IMR-90 (cell line): ENCODE results near the gene OR52A5. TPM values are rescaled to one million over a fixed set of nuclear protein-coding genes. Genes with fewer than 3 reads are reported as not detected.

ENCODE experiments used
- ATAC-seq: fragments of 200-7000 bp; cut with Tn5 transposase; 2 replicates; pipeline ENCODE4 v1.9.1; 2020; ENCODE audit warnings: low read depth, mild to moderate bottlenecking, moderate library complexity
- BruUV-seq: library from RNA; stranded (reverse); fragments of 400-500 nt; replicated peaks from 2 replicates; lab custom pipeline; 2021; lab: Mats Ljungman, UMichigan
- CTCF ChIA-PET: fragments of 300-600 bp; formaldehyde crosslinking; extraction: SDS; loops from one replicate; lab custom pipeline; 2021; ENCODE audit warnings: antibody characterized with exemption; lab: Yijun Ruan, JAX
- POLR2A ChIA-PET: fragments of 300-600 bp; sonication (Branson Sonifier 250); formaldehyde crosslinking; loops from one replicate; lab custom pipeline; 2022; ENCODE audit warnings: antibody characterized with exemption; ENCODE audit not compliant: unreplicated experiment; lab: Charles Lee
- DNase-seq: peaks from one replicate; pipeline ENCODE4 v3.0.0; 2013
- H2AFZ ChIP-seq: replicated peaks from 2 replicates; pipeline ENCODE3; 2013; ENCODE audit warnings: low read length, mild to moderate bottlenecking; ENCODE audit not compliant: poor library complexity
- H2AK5ac ChIP-seq: 2 replicates; pipeline ENCODE4 v1.6.1; 2013; ENCODE audit warnings: low read depth, low read length, inconsistent platforms
- H2AK9ac ChIP-seq: replicated peaks from 2 replicates; pipeline ENCODE3; 2013; ENCODE audit warnings: mild to moderate bottlenecking, low read depth, low read length, moderate library complexity; ENCODE audit not compliant: poor library complexity
- H2BK120ac ChIP-seq: 2 replicates; pipeline ENCODE4 v1.6.1; 2013; ENCODE audit warnings: low read depth, low read length, inconsistent platforms
- H2BK15ac ChIP-seq: 3 replicates; pipeline ENCODE4 v1.6.1; 2013; ENCODE audit warnings: low read depth, low read length, inconsistent platforms
- H2BK20ac ChIP-seq: 2 replicates; pipeline ENCODE4 v1.6.1; 2013; ENCODE audit warnings: low read depth, mild to moderate bottlenecking, inconsistent platforms, low read length, moderate library complexity
- H2BK5ac ChIP-seq: 2 replicates; pipeline ENCODE4 v1.6.1; 2013; ENCODE audit warnings: mild to moderate bottlenecking, low read depth, low read length, inconsistent platforms; ENCODE audit not compliant: poor library complexity, severe bottlenecking
- H3K14ac ChIP-seq: replicated peaks from 2 replicates; pipeline ENCODE4 v1.6.1; 2013; ENCODE audit warnings: low read depth, low read length, inconsistent platforms
- H3K18ac ChIP-seq: 2 replicates; pipeline ENCODE4 v1.6.1; 2013; ENCODE audit warnings: low read depth, low read length, control low read depth
- H3K23ac ChIP-seq: 2 replicates; pipeline ENCODE4 v1.6.1; 2013; ENCODE audit warnings: low read depth, low read length, inconsistent platforms
- H3K27ac ChIP-seq: 2 replicates; pipeline ENCODE4 v1.5.1; 2013; ENCODE audit warnings: mild to moderate bottlenecking, control low read depth, low read length; ENCODE audit not compliant: insufficient read depth
- H3K27me3 ChIP-seq: 2 replicates; pipeline ENCODE4 v1.6.1; 2013; ENCODE audit warnings: low read length; ENCODE audit not compliant: control insufficient read depth, insufficient read depth
- H3K36me3 ChIP-seq: 2 replicates; pipeline ENCODE4 v1.6.1; 2013; ENCODE audit warnings: low read length, mixed read lengths; ENCODE audit not compliant: control insufficient read depth, insufficient read depth
- H3K4ac ChIP-seq: 2 replicates; pipeline ENCODE4 v1.6.1; 2013; ENCODE audit warnings: low read depth, low read length, inconsistent platforms
- H3K4me1 ChIP-seq: 2 replicates; pipeline ENCODE4 v1.6.1; 2013; ENCODE audit warnings: low read length, mixed read lengths; ENCODE audit not compliant: control insufficient read depth, insufficient read depth
- H3K4me2 ChIP-seq: 2 replicates; pipeline ENCODE4 v1.6.1; 2013; ENCODE audit warnings: low read depth, mild to moderate bottlenecking, control low read depth, low read length, moderate library complexity
- H3K4me3 ChIP-seq: 2 replicates; pipeline ENCODE4 v1.5.1; 2013; ENCODE audit warnings: low read depth, mild to moderate bottlenecking, control low read depth, low read length, moderate library complexity; ENCODE audit not compliant: insufficient read depth
- H3K56ac ChIP-seq: 2 replicates; pipeline ENCODE4 v1.6.1; 2013; ENCODE audit warnings: low read length, inconsistent platforms; ENCODE audit not compliant: insufficient read depth; ENCODE audit errors: extremely low read depth
- H3K79me1 ChIP-seq, 2 experiments: 2 replicates each; pipeline ENCODE4 v1.6.1; 2013; ENCODE audit warnings: low read length in 2 of 2, inconsistent platforms in 1 of 2, low read depth in 1 of 2
- H3K9ac ChIP-seq: 2 replicates; pipeline ENCODE4 v1.6.1; 2013; ENCODE audit warnings: low read depth, low read length, control low read depth
- H3K9me1 ChIP-seq: 2 replicates; pipeline ENCODE4 v1.6.1; 2013; ENCODE audit warnings: low read length, inconsistent platforms; ENCODE audit not compliant: insufficient read depth
- H3K9me3 ChIP-seq: 2 replicates; pipeline ENCODE4 v1.6.1; 2013; ENCODE audit warnings: low read length; ENCODE audit not compliant: control insufficient read depth, insufficient read depth
- H4K20me1 ChIP-seq: 2 replicates; pipeline ENCODE4 v1.6.1; 2013; ENCODE audit warnings: low read length, inconsistent platforms; ENCODE audit not compliant: insufficient read depth
- H4K5ac ChIP-seq: 2 replicates; pipeline ENCODE4 v1.6.1; 2013; ENCODE audit warnings: mild to moderate bottlenecking, low read depth, low read length, control low read depth
- H4K8ac ChIP-seq, 2 experiments: 2 replicates each; pipeline ENCODE4 v1.6.1; 2013; ENCODE audit warnings: low read depth in 2 of 2, low read length in 2 of 2, control low read depth in 1 of 2, inconsistent platforms in 1 of 2
- H4K91ac ChIP-seq: 2 replicates; pipeline ENCODE4 v1.6.1; 2013; ENCODE audit warnings: low read depth, low read length, inconsistent platforms; ENCODE audit not compliant: insufficient read depth
- CEBPB ChIP-seq: IDR thresholded peaks from 2 replicates; pipeline ENCODE4 v1.6.1; 2012; ENCODE audit warnings: low read depth, low read length, improper control_type of control experiment
- MAFK ChIP-seq: IDR thresholded peaks from 2 replicates; pipeline ENCODE4 v1.6.1; 2012; ENCODE audit warnings: low read depth, low read length, improper control_type of control experiment
- dilution Hi-C: fragments of 300-500 bp; cut with HindIII; formaldehyde crosslinking; loops from one replicate; pipeline ENCODE4 v1.14.3; 2018; ENCODE audit warnings: low sequenced_read_pairs; ENCODE audit not compliant: unreplicated experiment
- in situ Hi-C: fragments of 300-500 bp; cut with MboI; formaldehyde crosslinking; loops from 3 replicates; pipeline ENCODE4 v1.14.3; 2019; ENCODE audit warnings: low sequenced_read_pairs, inconsistent platforms, mixed read lengths
- intact Hi-C: fragments of 100-400 bp; cut with micrococcal nuclease; formaldehyde crosslinking; loops from 2 replicates; pipeline ENCODE4 v1.10.0; 2022
- polyA plus RNA-seq, 3 experiments: library from polyadenylated mRNA; depleted of rRNA; stranded (reverse); fragments of >200 nt; gene quantifications; 2 replicates each; pipeline ENCODE4 v1.2.3, GENCODE V29; 2012; ENCODE audit warnings: low replicate concordance in 1 of 3
- total RNA-seq: library from RNA; depleted of rRNA; stranded (reverse); fragments of >200 nt; gene quantifications from 2 replicates; pipeline ENCODE4 v1.2.3, GENCODE V29; 2012

Gene OR52A5
- total and polyA plus RNA-seq, 2 of the 4 experiments (the other 2 are of a cell fraction) = not detected

GRCh38 chr11:5117588-5117987 is 20.6 kb downstream of the OR52A5 start:
- no peak overlapping the region for H3K4ac ChIP-seq
- POLR2A ChIA-PET = no interaction called here

More at GRCh38 chr11:5117588-5117987, 20.6 kb downstream of the OR52A5 start:
- Histone ChIP-seq H2BK5ac (no peak overlapping the region), H4K8ac (no peak overlapping the region), H4K5ac (no peak overlapping the region), H3K79me1 (no peaks in the 10 kb centered on the region), H2BK120ac (no peak overlapping the region), H3K18ac (no peak overlapping the region), H2AFZ (no peak overlapping the region), H3K9me3 (no peaks in the 10 kb centered on the region), H3K9ac (no peak overlapping the region), H3K36me3 (no peaks in the 10 kb centered on the region), H3K4me1 (no peaks in the 10 kb centered on the region), H2BK20ac (no peak overlapping the region), H3K9me1 (no peaks in the 10 kb centered on the region), H3K27ac (no peak overlapping the region), H3K23ac (no peak overlapping the region), H4K91ac (no peak overlapping the region), H2BK15ac (no peak overlapping the region), H4K20me1 (no peaks in the 10 kb centered on the region), H2AK5ac (no peak overlapping the region), H3K27me3 (no peaks in the 10 kb centered on the region), H3K56ac (no peak overlapping the region), H3K4me3 (no peak overlapping the region), H3K4me2 (no peak overlapping the region), H3K14ac (no peak overlapping the region), H2AK9ac (no peak overlapping the region)
- dilution Hi-C loops (no loop called here), in situ Hi-C loops (no loop called here), intact Hi-C loops (no loop called here)
- no TSS peak for BruUV-seq
- CTCF ChIA-PET = no interaction called here
- DNase-seq (no peak), ATAC-seq (no peak)
- TF ChIP-seq CEBPB (no peak), MAFK (peak; percentile 79)
